GM12873 (cell line): ENCODE results near the gene RSRC1.

Experiments
- TF ChIP-seq, protein P1 (sequence below): IDR thresholded peaks from 2 replicates; pipeline ENCODE4 v1.5.1; 2012; ENCODE audit warnings: low read depth, mild to moderate bottlenecking, moderate library complexity, low read length, control low read depth; ENCODE audit not compliant: insufficient read depth; ENCODE audit errors: missing control alignments

The RSRC1 gene

DNA sequence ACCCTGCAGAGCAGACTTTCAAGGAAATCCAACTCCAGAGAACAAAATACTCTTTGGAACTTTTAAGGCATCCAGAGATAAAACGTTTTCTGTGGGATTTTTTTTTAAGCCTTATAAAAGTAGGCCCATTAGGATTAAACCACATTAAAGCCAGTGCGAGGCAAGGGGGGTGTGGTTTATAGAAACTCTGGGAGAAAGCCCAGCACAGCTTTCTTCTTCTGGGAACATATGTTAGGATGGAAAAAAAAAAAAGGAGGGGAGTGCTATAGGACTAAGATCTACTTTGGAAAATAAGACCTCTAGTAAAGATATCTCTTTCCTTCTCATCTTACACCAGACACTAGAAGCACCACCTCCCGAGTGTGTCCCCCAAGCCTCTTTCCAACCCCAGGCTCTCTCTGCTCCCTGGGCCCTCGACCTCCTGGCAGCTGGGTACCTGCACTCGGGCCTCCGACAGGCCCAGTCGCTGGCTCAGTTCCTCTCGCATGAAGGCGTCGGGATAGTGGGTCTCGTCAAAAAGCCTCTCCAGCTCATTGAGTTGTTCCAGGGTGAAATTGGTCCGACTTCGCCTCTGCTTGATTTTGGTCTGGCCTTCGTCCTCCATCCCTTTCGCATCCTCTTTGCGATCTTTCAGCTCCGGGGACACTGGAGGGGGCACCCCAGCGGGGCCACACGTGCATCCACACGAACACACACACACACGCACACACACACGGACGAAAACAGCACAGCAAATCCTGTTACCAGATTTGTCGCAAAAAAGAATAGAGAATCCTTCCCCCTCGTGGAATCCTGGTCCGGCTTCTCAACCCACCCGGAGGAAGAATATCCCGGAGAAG is 7.4 kb upstream of the RSRC1 start:
- TF ChIP-seq, protein P1, sequence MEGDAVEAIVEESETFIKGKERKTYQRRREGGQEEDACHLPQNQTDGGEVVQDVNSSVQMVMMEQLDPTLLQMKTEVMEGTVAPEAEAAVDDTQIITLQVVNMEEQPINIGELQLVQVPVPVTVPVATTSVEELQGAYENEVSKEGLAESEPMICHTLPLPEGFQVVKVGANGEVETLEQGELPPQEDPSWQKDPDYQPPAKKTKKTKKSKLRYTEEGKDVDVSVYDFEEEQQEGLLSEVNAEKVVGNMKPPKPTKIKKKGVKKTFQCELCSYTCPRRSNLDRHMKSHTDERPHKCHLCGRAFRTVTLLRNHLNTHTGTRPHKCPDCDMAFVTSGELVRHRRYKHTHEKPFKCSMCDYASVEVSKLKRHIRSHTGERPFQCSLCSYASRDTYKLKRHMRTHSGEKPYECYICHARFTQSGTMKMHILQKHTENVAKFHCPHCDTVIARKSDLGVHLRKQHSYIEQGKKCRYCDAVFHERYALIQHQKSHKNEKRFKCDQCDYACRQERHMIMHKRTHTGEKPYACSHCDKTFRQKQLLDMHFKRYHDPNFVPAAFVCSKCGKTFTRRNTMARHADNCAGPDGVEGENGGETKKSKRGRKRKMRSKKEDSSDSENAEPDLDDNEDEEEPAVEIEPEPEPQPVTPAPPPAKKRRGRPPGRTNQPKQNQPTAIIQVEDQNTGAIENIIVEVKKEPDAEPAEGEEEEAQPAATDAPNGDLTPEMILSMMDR, result no peak

DNA sequence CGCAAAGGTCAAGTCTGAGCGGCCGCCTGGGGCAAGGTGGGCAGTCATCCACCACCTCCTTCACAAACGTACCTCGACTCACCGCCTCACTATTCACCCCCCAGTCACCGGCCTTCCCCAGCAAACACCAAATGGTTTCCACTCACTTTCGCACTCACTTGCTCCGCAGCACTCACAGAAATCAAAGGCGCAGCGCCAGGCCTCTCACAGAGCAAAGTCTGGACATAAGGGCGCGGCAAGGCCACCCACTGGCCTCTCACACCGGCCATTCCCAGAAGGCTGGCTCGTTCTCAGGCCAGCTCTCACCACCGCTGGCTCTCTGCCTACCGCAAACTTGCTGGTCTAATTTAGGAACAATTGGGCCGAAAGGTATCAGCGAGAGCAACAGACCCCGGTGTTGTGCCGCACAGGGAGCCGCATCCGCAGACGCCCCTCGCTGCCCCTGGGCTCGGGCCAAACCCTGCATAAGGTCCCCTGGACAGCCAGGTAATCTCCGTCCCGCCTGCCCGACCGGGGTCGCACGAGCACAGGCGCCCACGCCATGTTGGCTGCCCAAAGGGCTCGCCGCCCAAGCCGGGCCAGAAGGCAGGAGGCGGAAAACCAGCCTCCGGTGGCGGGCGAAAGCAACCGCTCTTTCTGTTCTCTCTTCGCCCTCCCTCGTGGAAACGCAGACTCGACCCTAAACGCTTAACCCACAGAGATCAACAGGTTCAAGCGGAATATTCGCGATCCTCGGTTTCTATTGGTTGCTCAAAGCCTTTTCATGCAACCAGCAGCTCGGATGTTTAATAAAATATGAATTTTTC is 6.6 kb upstream of the RSRC1 start:
- TF ChIP-seq, protein P1, result no peak

DNA sequence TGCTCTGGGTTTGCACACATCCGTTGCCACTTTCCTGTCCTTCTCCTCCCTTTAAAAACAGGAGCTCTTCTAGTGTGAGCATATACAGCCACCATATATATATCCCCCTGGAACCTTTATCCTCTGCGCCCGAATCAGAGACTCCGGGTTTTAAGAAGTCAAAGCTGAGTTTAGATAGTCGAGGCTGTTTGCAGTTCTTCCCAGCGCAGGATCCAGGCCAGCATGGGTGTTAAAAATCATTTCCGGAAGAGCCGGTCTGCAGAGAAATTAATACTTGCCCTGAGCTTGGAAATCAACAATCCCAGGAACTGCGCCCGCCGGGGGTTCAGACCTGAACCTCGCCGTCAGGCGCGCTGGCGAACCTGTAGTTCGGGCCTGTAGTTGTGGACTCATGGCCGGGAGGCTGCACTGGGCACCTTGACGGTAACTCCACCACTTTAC is 6.0 kb upstream of the RSRC1 start:
- TF ChIP-seq, protein P1, result no peak

DNA sequence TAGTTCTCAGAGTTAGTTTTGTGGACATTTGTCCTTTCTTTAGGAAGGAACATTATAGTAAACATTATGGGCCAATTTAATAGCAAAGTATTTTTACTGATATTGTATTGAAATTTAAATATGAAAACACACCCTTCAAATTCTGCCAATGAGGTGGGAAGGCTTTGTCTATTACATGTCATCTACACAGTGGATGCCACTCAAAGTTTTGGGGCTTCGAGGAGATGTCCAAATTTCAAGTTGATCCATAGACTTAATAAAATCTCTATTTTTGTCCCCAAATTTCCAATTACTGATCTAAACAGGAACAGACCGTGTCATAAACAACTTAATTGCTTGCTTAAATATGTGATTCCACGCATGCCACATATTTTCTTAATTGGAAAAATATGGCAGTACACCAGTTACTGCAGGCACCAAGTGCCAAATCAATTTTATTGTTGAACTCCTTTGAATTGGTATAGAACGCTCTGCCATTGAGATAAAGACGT is 5.4 kb upstream of the RSRC1 start:
- TF ChIP-seq, protein P1, result no peak

DNA sequence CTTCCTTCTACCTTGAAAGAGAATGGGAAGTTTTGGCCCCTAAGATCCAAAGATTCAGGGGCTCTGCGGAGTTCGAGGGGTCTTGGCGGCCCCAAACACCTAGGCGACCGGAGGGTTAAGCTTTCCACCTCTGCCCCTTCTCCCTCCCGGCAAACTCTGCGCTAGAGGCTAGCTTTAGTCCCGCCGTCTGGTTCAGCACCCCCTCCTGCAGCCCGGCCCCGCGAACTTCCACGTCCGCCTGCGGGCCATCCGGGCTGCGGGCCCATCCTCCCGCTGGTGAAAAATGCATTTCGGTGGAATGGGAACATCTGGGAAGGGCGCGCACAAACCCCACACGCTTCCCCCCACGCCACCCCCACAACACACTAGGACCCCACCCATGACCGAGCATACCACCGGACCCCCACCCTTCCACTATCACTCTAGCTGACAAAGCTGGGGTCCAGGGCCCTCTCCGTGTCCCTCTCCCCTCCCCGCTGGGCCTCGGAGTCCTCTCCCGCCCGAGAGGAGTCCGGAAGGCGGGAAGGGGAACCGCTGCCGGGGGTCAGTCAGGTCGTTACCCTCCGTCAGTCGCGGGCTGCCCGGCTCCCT is 4.7 kb upstream of the RSRC1 start:
- TF ChIP-seq, protein P1, result no peak

DNA sequence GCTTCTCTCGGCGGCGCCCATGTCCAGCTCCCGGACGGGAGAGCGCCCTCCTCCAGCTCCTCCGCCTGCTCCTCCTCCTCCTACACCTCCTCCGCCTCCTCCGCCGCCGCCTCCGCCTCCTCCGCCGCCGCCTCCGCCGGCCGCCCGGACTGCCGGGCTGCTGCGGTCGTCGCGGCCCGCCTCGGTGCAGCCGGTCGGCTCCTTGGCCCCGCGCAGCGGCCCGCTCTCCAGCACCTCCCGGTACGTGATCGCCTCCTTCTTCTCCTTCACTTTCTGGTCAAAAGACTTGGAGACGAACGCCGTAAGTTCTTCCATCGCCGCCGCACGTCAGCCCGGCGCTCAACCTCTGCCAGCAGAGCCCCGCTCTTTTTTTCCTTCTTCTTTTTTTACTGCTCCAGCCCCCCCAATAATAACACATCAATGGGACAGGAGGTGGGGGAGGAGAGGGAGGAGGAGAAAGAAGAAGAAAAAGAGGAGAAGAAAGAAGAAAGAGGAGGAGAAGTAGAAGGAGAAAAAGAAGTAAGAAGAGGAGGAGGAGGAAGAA is 4.1 kb upstream of the RSRC1 start:
- TF ChIP-seq, protein P1, result no peak
